NCI-H82 treated with DMSO at 0.1 percent for 48 hours (cell line): ENCODE results near the gene TIE1.
A peak's percentile ranks its signal among the peaks of the same experiment; 100 is the strongest.

Experiments used
- DNase-seq: peaks from one replicate; lab custom pipeline; 2025; ENCODE audit not compliant: unreplicated experiment; lab: John Stamatoyannopoulos, UW

The TIE1 gene

GRCh38 chr1:43334453-43335205 lies 33.8 kb downstream of the TIE1 start:
- DNase-seq: no peak

DNA sequence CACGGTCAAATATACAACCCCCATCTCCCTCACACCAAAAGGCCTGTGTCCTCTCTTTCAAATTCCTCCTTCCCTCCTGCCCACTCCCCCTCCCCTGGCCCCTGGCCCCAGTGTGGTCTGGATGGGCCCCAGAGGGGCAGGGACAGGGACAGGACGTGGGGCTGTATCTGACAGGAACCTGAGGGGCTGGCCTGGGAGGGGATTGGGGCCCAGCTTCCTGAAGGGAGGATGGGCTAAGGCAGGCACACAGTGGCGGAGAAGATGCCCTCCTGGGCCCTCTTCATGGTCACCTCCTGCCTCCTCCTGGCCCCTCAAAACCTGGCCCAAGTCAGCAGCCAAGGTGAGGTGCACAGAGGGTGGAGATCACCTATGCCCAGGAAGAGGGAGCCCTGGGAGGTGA lies 36.8 kb downstream of the TIE1 start, which contains the start of gene MPL:
TSS of gene MPL (plus strand) at position 231 of the 400 bp plus-strand sequence. CDS start at position 262, 31 bp downstream.
- DNase-seq: no peak

DNA sequence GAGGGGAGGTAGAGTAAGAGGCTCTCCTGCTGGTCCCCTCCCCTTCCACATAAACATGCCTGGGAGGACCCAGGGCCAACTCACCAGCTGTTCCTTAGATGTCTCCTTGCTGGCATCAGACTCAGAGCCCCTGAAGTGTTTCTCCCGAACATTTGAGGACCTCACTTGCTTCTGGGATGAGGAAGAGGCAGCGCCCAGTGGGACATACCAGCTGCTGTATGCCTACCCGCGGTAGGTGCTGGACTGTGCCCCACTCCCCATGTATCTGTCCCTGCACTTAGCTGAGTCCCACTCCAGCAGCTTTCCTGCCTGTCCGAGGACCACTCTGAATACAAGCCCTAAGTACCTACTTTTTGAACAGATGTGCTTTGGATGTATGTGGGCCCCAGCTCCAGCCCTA lies 37.2 kb downstream of the TIE1 start:
- DNase-seq: no peak

GRCh38 chr1:43339584-43340232 lies 38.9 kb downstream of the TIE1 start:
- DNase-seq: no peak

- DNase-seq: no peak
These were observed 39.8 kb downstream of the TIE1 start for GRCh38 chr1:43340559-43340958.

GRCh38 chr1:43344267-43344850 lies 43.6 kb downstream of the TIE1 start:
- no peak for DNase-seq

DNA sequence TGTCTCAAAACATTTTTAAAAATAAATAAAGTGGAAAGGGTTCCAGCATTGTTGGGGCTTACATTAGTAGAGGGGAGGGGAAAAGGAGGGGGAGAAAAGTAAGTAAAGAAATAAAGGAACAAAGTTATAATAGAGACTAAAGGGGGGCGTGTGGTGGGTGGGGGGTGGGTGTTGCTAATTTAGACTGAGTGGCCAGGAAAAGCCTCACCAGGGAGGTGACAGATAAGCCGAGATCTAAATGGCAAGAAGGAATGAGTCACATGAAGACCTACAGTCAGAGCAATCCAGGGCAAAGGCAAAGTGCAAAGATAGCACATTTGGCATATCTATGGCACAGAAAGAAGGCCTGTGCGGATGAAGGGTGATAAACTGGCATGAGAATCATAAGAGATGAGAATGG lies 44.3 kb downstream of the TIE1 start:
- DNase-seq: no peak

DNA sequence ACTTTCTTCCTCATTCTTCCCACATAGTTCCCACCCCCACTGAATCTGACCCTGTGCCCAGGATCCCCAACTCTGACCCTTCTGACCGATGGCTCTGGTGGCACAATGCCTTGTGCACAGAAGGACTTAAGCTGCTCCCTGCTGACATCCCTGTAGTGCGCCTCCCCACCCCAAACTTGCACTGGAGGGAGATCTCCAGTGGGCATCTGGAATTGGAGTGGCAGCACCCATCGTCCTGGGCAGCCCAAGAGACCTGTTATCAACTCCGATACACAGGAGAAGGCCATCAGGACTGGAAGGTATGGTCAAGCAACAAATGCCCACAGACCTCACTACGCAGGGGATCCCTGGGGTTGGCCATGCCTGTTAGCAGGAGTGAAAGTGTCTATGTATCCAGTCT lies 45.9 kb downstream of the TIE1 start:
- no peak for DNase-seq

- no peak for DNase-seq
These were observed 47.6 kb downstream of the TIE1 start for GRCh38 chr1:43348343-43348808.

DNA sequence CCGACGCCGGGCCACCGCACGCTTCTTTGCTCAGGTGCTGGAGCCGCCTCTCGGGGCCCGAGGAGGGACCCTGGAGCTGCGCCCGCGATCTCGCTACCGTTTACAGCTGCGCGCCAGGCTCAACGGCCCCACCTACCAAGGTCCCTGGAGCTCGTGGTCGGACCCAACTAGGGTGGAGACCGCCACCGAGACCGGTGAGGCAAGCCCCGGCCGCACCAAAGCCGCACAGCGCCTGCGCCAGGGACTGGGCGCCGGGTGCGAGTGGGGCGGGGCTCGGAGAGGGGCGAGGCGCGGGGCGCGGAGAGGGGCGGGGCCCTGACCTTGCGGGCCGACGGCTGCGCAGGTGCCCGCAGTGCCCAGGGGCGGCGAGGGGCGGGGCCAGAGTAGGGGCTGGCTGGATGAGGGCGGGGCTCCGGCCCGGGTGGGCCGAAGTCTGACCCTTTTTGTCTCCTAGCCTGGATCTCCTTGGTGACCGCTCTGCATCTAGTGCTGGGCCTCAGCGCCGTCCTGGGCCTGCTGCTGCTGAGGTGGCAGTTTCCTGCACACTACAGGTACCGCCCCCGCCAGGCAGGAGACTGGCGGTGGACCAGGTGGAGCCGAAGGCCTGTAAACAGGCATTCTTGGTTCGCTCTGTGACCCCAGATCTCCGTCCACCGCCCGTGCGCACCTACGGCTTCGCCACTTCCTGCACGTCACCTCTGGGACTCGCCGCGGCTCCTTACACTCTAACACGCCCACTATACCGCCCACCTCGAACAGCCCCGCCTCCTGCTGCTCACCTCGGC lies 48.2 kb downstream of the TIE1 start:
- DNase-seq: peak; percentile 62

DNA sequence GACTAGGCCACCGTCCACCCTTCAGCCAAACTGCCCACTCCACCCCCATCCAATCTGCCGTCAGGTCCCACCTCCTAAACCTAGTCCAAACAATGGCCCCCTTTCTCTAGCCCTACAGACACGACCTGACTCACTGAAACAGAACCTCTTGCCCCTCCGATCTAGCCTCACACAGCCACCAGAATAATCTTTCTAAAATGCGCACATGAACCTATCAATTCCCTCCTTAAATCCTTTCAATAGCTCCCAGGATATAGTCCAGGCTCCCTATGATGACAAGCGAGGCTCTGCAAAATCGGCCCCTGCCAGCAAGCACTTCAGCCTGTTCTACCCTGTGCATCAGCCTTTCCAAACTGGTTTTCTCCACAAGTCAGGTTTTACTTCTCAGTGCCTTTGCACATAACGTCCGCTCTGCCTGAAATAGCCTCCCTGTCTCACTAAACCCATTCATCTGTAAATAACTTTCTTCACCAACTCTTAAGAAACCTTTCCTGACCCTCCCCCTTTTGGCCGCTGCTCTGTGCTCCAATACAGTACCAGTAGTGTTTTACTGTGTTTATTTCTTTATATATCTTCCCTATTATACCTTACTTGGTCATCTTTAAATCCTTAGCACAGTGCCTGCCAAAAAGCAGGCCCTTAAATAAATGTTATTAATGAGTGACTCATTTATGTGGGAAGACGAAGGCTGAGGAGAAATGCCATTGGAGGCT lies 49.0 kb downstream of the TIE1 start:
- DNase-seq: no peak

- DNase-seq: no peak
These were observed 50.2 kb downstream of the TIE1 start for GRCh38 chr1:43350976-43351375.

GRCh38 chr1:43351421-43352350 lies 50.9 kb downstream of the TIE1 start:
- DNase-seq: no peak

GRCh38 chr1:43352351-43352705 lies 51.5 kb downstream of the TIE1 start:
- DNase-seq: no peak

- DNase-seq: no peak
These were observed 52.1 kb downstream of the TIE1 start for GRCh38 chr1:43352881-43353280.

GRCh38 chr1:43354471-43354870 lies 53.7 kb downstream of the TIE1 start:
- DNase-seq: no peak

GRCh38 chr1:43354936-43355335 lies 54.2 kb downstream of the TIE1 start:
- no peak for DNase-seq

DNA sequence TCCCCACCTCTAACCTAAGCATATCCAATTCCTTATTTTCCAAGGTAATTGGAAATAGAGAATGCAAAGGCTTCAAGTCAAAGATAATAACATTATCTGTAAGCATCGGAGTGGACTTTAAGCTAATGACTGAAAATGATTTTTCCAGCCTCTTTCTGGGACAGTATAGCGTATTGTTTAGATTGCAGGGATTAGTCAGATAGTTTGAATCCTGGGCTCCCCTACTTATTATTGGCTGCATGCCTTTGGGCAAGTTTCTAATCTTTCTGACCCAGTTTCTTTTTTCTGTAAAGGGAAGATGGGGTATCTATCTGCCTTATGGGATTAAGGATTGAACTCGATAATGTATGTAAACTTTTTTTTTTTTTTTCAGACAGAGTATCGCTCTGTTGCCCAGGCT lies 56.5 kb downstream of the TIE1 start:
- no peak for DNase-seq

- DNase-seq: peak; percentile 69
These were observed 57.5 kb downstream of the TIE1 start for GRCh38 chr1:43358121-43358745.
